ENCODE results near the gene WDR70.
"Not testable (repeated sequence)": the region's sequence is repeated elsewhere in the genome, so short reads cannot be mapped to it uniquely, and the experiment has no call there.

WDR70 gene

GRCh38 chr5:37453252-37453651 is 74.1 kb downstream of the WDR70 start:
- DNase-seq (ENCODE audit: low read depth in 1 of 2, low spot score in 1 of 2) = not testable (repeated sequence)

GRCh38 chr5:37454402-37455055 is 75.4 kb downstream of the WDR70 start:
- DNase-seq (ENCODE audit: low read depth in 1 of 2, low spot score in 1 of 2) = not testable (repeated sequence)

GRCh38 chr5:37463191-37464051 is 84.3 kb downstream of the WDR70 start:
- DNase-seq (ENCODE audit: low read depth in 1 of 2, low spot score in 1 of 2) = not testable (repeated sequence)

GRCh38 chr5:37464581-37464980 is 85.5 kb downstream of the WDR70 start:
- not testable (repeated sequence) for DNase-seq (ENCODE audit: low read depth in 1 of 2, low spot score in 1 of 2)

- not testable (repeated sequence) for DNase-seq (ENCODE audit: low read depth in 1 of 2, low spot score in 1 of 2)
Measured at GRCh38 chr5:37469383-37469782, 90.3 kb downstream of the WDR70 start.

GRCh38 chr5:37471666-37472197 is 92.6 kb downstream of the WDR70 start:
- DNase-seq (ENCODE audit: low read depth in 1 of 2, low spot score in 1 of 2) = no peak

GRCh38 chr5:37477426-37477825 is 98.3 kb downstream of the WDR70 start:
- DNase-seq (ENCODE audit: low read depth in 1 of 2, low spot score in 1 of 2) = no peak

- no peak for DNase-seq (ENCODE audit: low read depth in 1 of 2, low spot score in 1 of 2)
Measured at GRCh38 chr5:37478121-37478894, 99.2 kb downstream of the WDR70 start.

GRCh38 chr5:37481395-37481794 is 102.3 kb downstream of the WDR70 start:
- not testable (repeated sequence) for DNase-seq (ENCODE audit: low read depth in 1 of 2, low spot score in 1 of 2)

- no peak for DNase-seq (ENCODE audit: low read depth in 1 of 2, low spot score in 1 of 2)
Measured at GRCh38 chr5:37490120-37490810, 111.1 kb downstream of the WDR70 start.

- DNase-seq (ENCODE audit: low read depth in 1 of 2, low spot score in 1 of 2) = no peak
Measured at GRCh38 chr5:37490931-37491330, 111.8 kb downstream of the WDR70 start.

GRCh38 chr5:37492778-37493555 is 113.8 kb downstream of the WDR70 start:
- no peak for DNase-seq (ENCODE audit: low read depth in 1 of 2, low spot score in 1 of 2)

- no peak for DNase-seq (ENCODE audit: low read depth in 1 of 2, low spot score in 1 of 2)
Measured at GRCh38 chr5:37494756-37495155, 115.6 kb downstream of the WDR70 start.

- no peak for DNase-seq (ENCODE audit: low read depth in 1 of 2, low spot score in 1 of 2)
Measured at GRCh38 chr5:37495210-37495609, 116.1 kb downstream of the WDR70 start.

GRCh38 chr5:37495668-37496347 is 116.7 kb downstream of the WDR70 start:
- no peak for DNase-seq (ENCODE audit: low read depth in 1 of 2, low spot score in 1 of 2)

GRCh38 chr5:37496902-37497445 is 117.9 kb downstream of the WDR70 start:
- no peak for DNase-seq (ENCODE audit: low read depth in 1 of 2, low spot score in 1 of 2)

GRCh38 chr5:37501152-37501551 is 122.0 kb downstream of the WDR70 start:
- no peak for DNase-seq (ENCODE audit: low read depth in 1 of 2, low spot score in 1 of 2)

- no peak for DNase-seq (ENCODE audit: low read depth in 1 of 2, low spot score in 1 of 2)
Measured at GRCh38 chr5:37506241-37506640, 127.1 kb downstream of the WDR70 start.

GRCh38 chr5:37506722-37507121 is 127.6 kb downstream of the WDR70 start:
- DNase-seq (ENCODE audit: low read depth in 1 of 2, low spot score in 1 of 2) = no peak

Measured in activated T-helper 1 cell treated with anti-CD3 and anti-CD28 coated beads, Interleukin-2, amount 50 U/mL, for 16 hours (primary cell).